ENCODE data around the gene CDHR2. TPM values are rescaled to one million over a fixed set of nuclear protein-coding genes. Genes with fewer than 3 reads are reported as not detected.

Gene CDHR2
- total RNA-seq, 1 experiment from 2014 or later = 0.63 TPM

DNA sequence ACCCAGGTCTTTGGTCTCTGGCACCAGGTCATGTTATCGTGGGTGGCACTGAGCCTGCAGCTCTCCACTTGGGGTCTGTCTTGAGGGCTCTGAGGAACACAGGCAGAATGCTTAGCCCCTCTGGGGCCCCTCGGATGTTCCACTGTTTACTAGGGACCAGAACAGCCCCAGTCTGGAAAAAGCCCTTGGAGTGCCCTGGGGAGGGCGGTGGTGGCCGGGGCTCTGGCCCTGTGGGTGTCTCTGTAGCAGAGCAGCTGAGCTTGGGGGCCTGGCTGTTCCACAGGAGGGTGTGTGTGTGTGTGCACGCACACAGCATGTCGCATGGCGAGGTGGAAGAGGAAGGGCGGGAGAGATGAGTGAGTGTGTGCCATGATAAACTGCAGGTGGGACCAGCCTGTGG, 45.4 kb downstream of the CDHR2 start:
- CTCF ChIA-PET = interaction anchor here (1.5 kb wide), 1 partner anchor 64 kb away, joined by 3 read pairs; no protein-coding TSS in a partner anchor

DNA sequence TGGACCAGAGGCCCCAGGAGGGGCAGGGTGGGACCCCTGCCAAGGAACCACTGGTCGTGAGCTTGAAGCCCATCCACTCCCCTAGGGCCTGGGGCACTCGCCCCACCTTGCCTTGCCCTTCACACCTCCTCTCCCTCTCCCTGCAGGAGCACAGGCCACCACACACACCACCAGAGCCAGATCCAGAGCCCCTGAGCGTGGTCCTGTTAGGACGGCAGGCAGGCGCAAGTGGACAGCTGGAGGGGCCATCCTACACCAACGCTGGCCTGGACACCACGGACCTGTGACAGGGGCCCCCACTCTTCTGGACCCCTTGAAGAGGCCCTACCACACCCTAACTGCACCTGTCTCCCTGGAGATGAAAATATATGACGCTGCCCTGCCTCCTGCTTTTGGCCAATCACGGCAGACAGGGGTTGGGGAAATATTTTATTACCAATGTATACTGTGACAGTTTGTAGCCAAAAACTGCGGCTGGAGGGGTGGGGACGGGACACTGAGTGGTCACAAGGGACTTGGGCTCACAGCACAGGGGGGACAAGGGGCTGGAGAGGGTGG, 46.3 kb downstream of the CDHR2 start:
- no peak for DNase-seq (ENCODE audit: low spot score)
- Mint-ChIP-seq H3K36me3 (peaks cover 6% of the 10 kb centered on the region), H3K4me3 (no peak overlapping the region), H3K9me3 (no peaks in the 10 kb centered on the region), H3K4me1 (0 out of 2 replicates have a peak, but pooled peaks cover 4% of the 10 kb centered on the region), H3K27ac (no peak overlapping the region), H3K27me3 (ENCODE audit: low read depth) (peaks cover 36% of the 10 kb centered on the region)
- CTCF ChIA-PET = interaction anchor here (1.0 to 3.4 kb wide), 8 partner anchors 9 to 179 kb away, joined by 3 to 21 read pairs (median 6); partner anchors contain the start of gene CLTB
- POLR2A ChIA-PET = no interaction called here
- no peak for TF ChIP-seq RELA (CRISPR knock-in tag; IDR thresholded peaks at IDR 0.05; ENCODE audit: borderline replicate concordance)
- TF ChIP-seq JUN (CRISPR knock-in tag; IDR thresholded peaks at IDR 0.05) = no peak
- no peak for TF ChIP-seq NR3C1 (CRISPR knock-in tag; conservative IDR thresholded peaks at IDR 0.05; ENCODE audit: low read depth)
- TF ChIP-seq, protein P1, sequence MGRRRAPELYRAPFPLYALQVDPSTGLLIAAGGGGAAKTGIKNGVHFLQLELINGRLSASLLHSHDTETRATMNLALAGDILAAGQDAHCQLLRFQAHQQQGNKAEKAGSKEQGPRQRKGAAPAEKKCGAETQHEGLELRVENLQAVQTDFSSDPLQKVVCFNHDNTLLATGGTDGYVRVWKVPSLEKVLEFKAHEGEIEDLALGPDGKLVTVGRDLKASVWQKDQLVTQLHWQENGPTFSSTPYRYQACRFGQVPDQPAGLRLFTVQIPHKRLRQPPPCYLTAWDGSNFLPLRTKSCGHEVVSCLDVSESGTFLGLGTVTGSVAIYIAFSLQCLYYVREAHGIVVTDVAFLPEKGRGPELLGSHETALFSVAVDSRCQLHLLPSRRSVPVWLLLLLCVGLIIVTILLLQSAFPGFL (CRISPR knock-in tag; IDR thresholded peaks at IDR 0.05; ENCODE audit: borderline replicate concordance) = no peak
- TF ChIP-seq, protein P2, sequence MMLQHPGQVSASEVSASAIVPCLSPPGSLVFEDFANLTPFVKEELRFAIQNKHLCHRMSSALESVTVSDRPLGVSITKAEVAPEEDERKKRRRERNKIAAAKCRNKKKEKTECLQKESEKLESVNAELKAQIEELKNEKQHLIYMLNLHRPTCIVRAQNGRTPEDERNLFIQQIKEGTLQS (CRISPR knock-in tag; conservative IDR thresholded peaks at IDR 0.05) = no peak
- no peak for TF ChIP-seq RORB (CRISPR knock-in tag; IDR thresholded peaks at IDR 0.05)
- TF ChIP-seq, protein P3, sequence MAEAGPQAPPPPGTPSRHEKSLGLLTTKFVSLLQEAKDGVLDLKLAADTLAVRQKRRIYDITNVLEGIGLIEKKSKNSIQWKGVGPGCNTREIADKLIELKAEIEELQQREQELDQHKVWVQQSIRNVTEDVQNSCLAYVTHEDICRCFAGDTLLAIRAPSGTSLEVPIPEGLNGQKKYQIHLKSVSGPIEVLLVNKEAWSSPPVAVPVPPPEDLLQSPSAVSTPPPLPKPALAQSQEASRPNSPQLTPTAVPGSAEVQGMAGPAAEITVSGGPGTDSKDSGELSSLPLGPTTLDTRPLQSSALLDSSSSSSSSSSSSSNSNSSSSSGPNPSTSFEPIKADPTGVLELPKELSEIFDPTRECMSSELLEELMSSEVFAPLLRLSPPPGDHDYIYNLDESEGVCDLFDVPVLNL (CRISPR knock-in tag; IDR thresholded peaks at IDR 0.05; ENCODE audit: borderline replicate concordance, low read depth) = no peak
- TF ChIP-seq, protein P4, sequence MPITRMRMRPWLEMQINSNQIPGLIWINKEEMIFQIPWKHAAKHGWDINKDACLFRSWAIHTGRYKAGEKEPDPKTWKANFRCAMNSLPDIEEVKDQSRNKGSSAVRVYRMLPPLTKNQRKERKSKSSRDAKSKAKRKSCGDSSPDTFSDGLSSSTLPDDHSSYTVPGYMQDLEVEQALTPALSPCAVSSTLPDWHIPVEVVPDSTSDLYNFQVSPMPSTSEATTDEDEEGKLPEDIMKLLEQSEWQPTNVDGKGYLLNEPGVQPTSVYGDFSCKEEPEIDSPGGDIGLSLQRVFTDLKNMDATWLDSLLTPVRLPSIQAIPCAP (CRISPR knock-in tag; IDR thresholded peaks at IDR 0.05) = no peak
- ATAC-seq = no peak

More for the DNA sequence above, 45.4 kb downstream of the CDHR2 start:
- ATAC-seq (no peak), DNase-seq (ENCODE audit: low spot score) (no peak)
- Mint-ChIP-seq H3K4me1 (0 out of 2 replicates have a peak, but pooled peaks cover 4% of the 10 kb centered on the region), H3K4me3 (no peak overlapping the region), H3K27me3 (ENCODE audit: low read depth) (peaks cover 44% of the 10 kb centered on the region), H3K9me3 (no peaks in the 10 kb centered on the region), H3K27ac (no peak overlapping the region), H3K36me3 (peaks cover 6% of the 10 kb centered on the region)
- POLR2A ChIA-PET = no interaction called here
- TF ChIP-seq NR3C1 (CRISPR knock-in tag; conservative IDR thresholded peaks at IDR 0.05; ENCODE audit: low read depth) = no peak
- TF ChIP-seq ATF1 (CRISPR knock-in tag; IDR thresholded peaks at IDR 0.05) = no peak
- no peak for TF ChIP-seq SOX15 (CRISPR knock-in tag; IDR thresholded peaks at IDR 0.05)
- no peak for TF ChIP-seq KAT7 (CRISPR knock-in tag; IDR thresholded peaks at IDR 0.05; ENCODE audit: borderline replicate concordance)
- TF ChIP-seq, protein P5, sequence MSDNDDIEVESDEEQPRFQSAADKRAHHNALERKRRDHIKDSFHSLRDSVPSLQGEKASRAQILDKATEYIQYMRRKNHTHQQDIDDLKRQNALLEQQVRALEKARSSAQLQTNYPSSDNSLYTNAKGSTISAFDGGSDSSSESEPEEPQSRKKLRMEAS (CRISPR knock-in tag; IDR thresholded peaks at IDR 0.05) = no peak

DNA sequence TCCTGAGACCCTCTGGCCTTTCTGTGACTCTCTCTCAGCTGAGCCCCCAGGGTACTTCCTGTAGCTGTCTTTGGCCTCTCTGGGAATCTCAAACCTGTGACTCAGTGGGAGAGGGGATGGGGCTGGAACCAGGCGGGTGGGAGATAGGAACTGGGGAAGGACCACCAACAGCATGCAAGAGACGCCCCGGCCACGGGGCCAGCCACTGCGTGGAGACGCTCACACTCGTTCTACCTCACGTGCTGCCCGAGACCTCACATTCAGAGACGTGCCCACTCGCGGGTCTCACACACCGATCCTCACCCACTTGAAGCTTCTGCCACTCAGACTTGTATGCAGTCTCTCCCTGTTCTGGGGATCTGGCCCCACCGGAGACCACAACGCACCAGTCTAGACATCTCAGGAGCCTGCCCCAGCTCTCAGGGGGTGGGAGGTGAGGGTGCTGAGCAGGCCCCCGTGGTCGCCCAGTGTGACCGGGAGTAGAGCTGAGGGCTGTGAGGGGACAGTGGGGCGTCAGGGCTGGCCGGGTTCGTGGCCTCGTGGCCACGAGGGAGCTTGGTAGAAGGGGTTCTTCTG, 47.0 kb downstream of the CDHR2 start:
- ChIA-PET CTCF (interaction anchor here (0.6 to 3.4 kb wide), 14 partner anchors 9 to 180 kb away, joined by 3 to 21 read pairs (median 5); partner anchors contain the start of genes CLTB, EIF4E1B, RNF44 and SNCB), POLR2A (interaction anchor here (0.6 to 1.8 kb wide), 2 partner anchors 38 to 53 kb away, joined by 3 to 4 read pairs; no protein-coding TSS in a partner anchor)
- Mint-ChIP-seq H3K27ac (no peak overlapping the region), H3K4me1 (0 out of 2 replicates have a peak, but pooled peaks cover 4% of the 10 kb centered on the region), H3K4me3 (peak overlapping the region; percentile 62), H3K36me3 (peaks cover 6% of the 10 kb centered on the region), H3K27me3 (ENCODE audit: low read depth) (peaks cover 36% of the 10 kb centered on the region), H3K9me3 (no peaks in the 10 kb centered on the region)
- ATAC-seq (no peak), DNase-seq (ENCODE audit: low spot score) (no peak)
- TF ChIP-seq, protein P6, sequence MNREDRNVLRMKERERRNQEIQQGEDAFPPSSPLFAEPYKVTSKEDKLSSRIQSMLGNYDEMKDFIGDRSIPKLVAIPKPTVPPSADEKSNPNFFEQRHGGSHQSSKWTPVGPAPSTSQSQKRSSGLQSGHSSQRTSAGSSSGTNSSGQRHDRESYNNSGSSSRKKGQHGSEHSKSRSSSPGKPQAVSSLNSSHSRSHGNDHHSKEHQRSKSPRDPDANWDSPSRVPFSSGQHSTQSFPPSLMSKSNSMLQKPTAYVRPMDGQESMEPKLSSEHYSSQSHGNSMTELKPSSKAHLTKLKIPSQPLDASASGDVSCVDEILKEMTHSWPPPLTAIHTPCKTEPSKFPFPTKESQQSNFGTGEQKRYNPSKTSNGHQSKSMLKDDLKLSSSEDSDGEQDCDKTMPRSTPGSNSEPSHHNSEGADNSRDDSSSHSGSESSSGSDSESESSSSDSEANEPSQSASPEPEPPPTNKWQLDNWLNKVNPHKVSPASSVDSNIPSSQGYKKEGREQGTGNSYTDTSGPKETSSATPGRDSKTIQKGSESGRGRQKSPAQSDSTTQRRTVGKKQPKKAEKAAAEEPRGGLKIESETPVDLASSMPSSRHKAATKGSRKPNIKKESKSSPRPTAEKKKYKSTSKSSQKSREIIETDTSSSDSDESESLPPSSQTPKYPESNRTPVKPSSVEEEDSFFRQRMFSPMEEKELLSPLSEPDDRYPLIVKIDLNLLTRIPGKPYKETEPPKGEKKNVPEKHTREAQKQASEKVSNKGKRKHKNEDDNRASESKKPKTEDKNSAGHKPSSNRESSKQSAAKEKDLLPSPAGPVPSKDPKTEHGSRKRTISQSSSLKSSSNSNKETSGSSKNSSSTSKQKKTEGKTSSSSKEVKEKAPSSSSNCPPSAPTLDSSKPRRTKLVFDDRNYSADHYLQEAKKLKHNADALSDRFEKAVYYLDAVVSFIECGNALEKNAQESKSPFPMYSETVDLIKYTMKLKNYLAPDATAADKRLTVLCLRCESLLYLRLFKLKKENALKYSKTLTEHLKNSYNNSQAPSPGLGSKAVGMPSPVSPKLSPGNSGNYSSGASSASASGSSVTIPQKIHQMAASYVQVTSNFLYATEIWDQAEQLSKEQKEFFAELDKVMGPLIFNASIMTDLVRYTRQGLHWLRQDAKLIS (CRISPR knock-in tag; IDR thresholded peaks at IDR 0.05; ENCODE audit: borderline replicate concordance) = no peak
- TF ChIP-seq, protein P7, sequence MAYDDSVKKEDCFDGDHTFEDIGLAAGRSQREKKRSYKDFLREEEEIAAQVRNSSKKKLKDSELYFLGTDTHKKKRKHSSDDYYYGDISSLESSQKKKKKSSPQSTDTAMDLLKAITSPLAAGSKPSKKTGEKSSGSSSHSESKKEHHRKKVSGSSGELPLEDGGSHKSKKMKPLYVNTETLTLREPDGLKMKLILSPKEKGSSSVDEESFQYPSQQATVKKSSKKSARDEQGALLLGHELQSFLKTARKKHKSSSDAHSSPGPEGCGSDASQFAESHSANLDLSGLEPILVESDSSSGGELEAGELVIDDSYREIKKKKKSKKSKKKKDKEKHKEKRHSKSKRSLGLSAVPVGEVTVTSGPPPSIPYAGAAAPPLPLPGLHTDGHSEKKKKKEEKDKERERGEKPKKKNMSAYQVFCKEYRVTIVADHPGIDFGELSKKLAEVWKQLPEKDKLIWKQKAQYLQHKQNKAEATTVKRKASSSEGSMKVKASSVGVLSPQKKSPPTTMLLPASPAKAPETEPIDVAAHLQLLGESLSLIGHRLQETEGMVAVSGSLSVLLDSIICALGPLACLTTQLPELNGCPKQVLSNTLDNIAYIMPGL (CRISPR knock-in tag; IDR thresholded peaks at IDR 0.05) = no peak
- no peak for TF ChIP-seq GABPB1 (CRISPR knock-in tag; IDR thresholded peaks at IDR 0.05)
- TF ChIP-seq, protein P8, sequence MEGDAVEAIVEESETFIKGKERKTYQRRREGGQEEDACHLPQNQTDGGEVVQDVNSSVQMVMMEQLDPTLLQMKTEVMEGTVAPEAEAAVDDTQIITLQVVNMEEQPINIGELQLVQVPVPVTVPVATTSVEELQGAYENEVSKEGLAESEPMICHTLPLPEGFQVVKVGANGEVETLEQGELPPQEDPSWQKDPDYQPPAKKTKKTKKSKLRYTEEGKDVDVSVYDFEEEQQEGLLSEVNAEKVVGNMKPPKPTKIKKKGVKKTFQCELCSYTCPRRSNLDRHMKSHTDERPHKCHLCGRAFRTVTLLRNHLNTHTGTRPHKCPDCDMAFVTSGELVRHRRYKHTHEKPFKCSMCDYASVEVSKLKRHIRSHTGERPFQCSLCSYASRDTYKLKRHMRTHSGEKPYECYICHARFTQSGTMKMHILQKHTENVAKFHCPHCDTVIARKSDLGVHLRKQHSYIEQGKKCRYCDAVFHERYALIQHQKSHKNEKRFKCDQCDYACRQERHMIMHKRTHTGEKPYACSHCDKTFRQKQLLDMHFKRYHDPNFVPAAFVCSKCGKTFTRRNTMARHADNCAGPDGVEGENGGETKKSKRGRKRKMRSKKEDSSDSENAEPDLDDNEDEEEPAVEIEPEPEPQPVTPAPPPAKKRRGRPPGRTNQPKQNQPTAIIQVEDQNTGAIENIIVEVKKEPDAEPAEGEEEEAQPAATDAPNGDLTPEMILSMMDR (IDR thresholded peaks at IDR 0.05) = no peak
- TF ChIP-seq TP53 (CRISPR knock-in tag; IDR thresholded peaks at IDR 0.05) = no peak
- TF ChIP-seq, protein P9, sequence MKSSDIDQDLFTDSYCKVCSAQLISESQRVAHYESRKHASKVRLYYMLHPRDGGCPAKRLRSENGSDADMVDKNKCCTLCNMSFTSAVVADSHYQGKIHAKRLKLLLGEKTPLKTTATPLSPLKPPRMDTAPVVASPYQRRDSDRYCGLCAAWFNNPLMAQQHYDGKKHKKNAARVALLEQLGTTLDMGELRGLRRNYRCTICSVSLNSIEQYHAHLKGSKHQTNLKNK (CRISPR knock-in tag; IDR thresholded peaks at IDR 0.05) = no peak
